HepG2 (cell line): Measurements from ENCODE around the gene ORC2. TPM values are rescaled to one million over a fixed set of nuclear protein-coding genes. Genes with fewer than 3 reads are reported as not detected.

Source experiments
- ATAC-seq: fragments of 200-7000 bp; cut with Tn5 transposase; 3 replicates; pipeline ENCODE4 v1.9.1; 2020; ENCODE audit warnings: mild to moderate bottlenecking, moderate library complexity
- BruUV-seq: library from RNA; stranded (reverse); fragments of 400-500 nt; replicated peaks from 2 replicates; lab custom pipeline; 2021; lab: Mats Ljungman, UMichigan
- CTCF ChIA-PET: fragments of 300-600 bp; formaldehyde crosslinking; extraction: SDS; loops from one replicate; lab custom pipeline; 2021; ENCODE audit warnings: low total read pairs, inconsistent platforms, low intra/inter-chr PET ratio; lab: Yijun Ruan, JAX
- POLR2A ChIA-PET: fragments of 350-600 bp; sonication (Branson Sonifier 250); formaldehyde crosslinking; loops from one replicate; lab custom pipeline; 2020; ENCODE audit warnings: antibody characterized with exemption, inconsistent platforms; lab: Yijun Ruan, JAX
- DNase-seq: peaks from one replicate; pipeline ENCODE4 v3.0.0-alpha.2; 2015; ENCODE audit warnings: low spot score
- FAIRE-seq: peaks from 3 replicates; lab custom pipeline; 2011; peaks lifted over from hg19 to GRCh38; lab: Jason Lieb, UNC
- H2AFZ ChIP-seq: one replicate; pipeline ENCODE4 v1.6.1; 2011; ENCODE audit warnings: low read length, inconsistent platforms
- H3K27ac ChIP-seq: fragments of 300-600 bp; 3 replicates; pipeline ENCODE4 v1.8.0; 2011; ENCODE audit warnings: mixed run types, mild to moderate bottlenecking, mixed read lengths, low read length, inconsistent platforms; ENCODE audit not compliant: insufficient read depth; ENCODE audit errors: extremely low read length
- H3K27me3 ChIP-seq, 2 experiments: fragments of 200-600 bp in 1 of 2; 2 replicates in 1 of 2; 3 replicates in 1 of 2; pipeline versions ENCODE4 v1.6.0 to v1.8.0; 2011; ENCODE audit warnings: low read length in 2 of 2, mild to moderate bottlenecking in 2 of 2, moderate library complexity in 2 of 2, inconsistent platforms in 1 of 2; ENCODE audit not compliant: insufficient read depth in 2 of 2, control insufficient read depth in 1 of 2
- H3K36me3 ChIP-seq, 2 experiments: fragments of 200-600 bp in 1 of 2; replicated peaks in 1 of 2; 2 replicates in 1 of 2; 3 replicates in 1 of 2; pipeline versions ENCODE4 v1.5.1 to v1.8.0; 2011; ENCODE audit warnings: low read length in 2 of 2, inconsistent platforms in 1 of 2; ENCODE audit not compliant: insufficient read depth in 2 of 2, control insufficient read depth in 1 of 2
- H3K4me1 ChIP-seq: 2 replicates; pipeline ENCODE4 v1.5.1; 2012; ENCODE audit warnings: low read length, inconsistent platforms; ENCODE audit not compliant: insufficient read depth
- H3K4me2 ChIP-seq: 2 replicates; pipeline ENCODE4 v1.6.0; 2011; ENCODE audit warnings: low read depth, low read length, inconsistent platforms
- H3K4me3 ChIP-seq, 3 experiments: fragments of 200-600 bp in 1 of 3; sonication (generic), shearing (Covaris generic) in 1 of 3; replicated peaks in 1 of 3; 2 replicates each; pipeline ENCODE4 v1.5.1; 2011 to 2016; ENCODE audit warnings: low read length in 3 of 3, inconsistent platforms in 2 of 3, low read depth in 2 of 3, mild to moderate bottlenecking in 2 of 3, control low read depth in 1 of 3, mixed read lengths in 1 of 3; ENCODE audit not compliant: insufficient read depth in 1 of 3
- H3K79me2 ChIP-seq: one replicate; pipeline ENCODE4 v1.6.1; 2011; ENCODE audit warnings: low read length, inconsistent platforms; ENCODE audit not compliant: insufficient read depth
- H3K9ac ChIP-seq: 2 replicates; pipeline ENCODE4 v1.6.0; 2011; ENCODE audit warnings: mild to moderate bottlenecking, low read depth, low read length, inconsistent platforms; ENCODE audit not compliant: insufficient read depth
- H3K9me3 ChIP-seq: 2 replicates; pipeline ENCODE4 v1.5.1; 2012; ENCODE audit warnings: mild to moderate bottlenecking, low read length
- H4K20me1 ChIP-seq: 2 replicates; pipeline ENCODE4 v1.6.0; 2011; ENCODE audit warnings: inconsistent platforms, mild to moderate bottlenecking, low read length, moderate library complexity; ENCODE audit not compliant: insufficient read depth
- AFF4 ChIP-seq: sonication (generic); formaldehyde crosslinking; IDR thresholded peaks from 2 replicates; pipeline ENCODE4 v1.4.0; 2020; ENCODE audit warnings: missing genetic modification reagents
- DNMT3B ChIP-seq: conservative IDR thresholded peaks from 2 replicates; pipeline ENCODE4 v1.6.1; 2016; ENCODE audit warnings: missing biosample characterization, control low read depth
- GMEB1 ChIP-seq: sonication (generic); formaldehyde crosslinking; IDR thresholded peaks from 2 replicates; pipeline ENCODE4 v1.5.1; 2020; ENCODE audit warnings: missing genetic modification reagents, mild to moderate bottlenecking, borderline replicate concordance
- IRX3 ChIP-seq: sonication (generic); formaldehyde crosslinking; IDR thresholded peaks from 2 replicates; pipeline ENCODE4 v1.8.1; 2023; ENCODE audit warnings: mild to moderate bottlenecking, low read depth, missing genetic modification reagents, borderline replicate concordance
- PRDM4 ChIP-seq: sonication (generic); formaldehyde crosslinking; IDR thresholded peaks from 2 replicates; pipeline ENCODE4 v1.9.0; 2021; ENCODE audit warnings: missing genetic modification reagents, borderline replicate concordance
- RBM22 ChIP-seq: fragments of 200-400 bp; formaldehyde crosslinking; optimal IDR thresholded peaks from 2 replicates; pipeline ENCODE3; 2017; ENCODE audit warnings: mild to moderate bottlenecking, low read length, moderate library complexity
- SAFB2 ChIP-seq: sonication (generic); formaldehyde crosslinking; IDR thresholded peaks from 2 replicates; pipeline ENCODE4 v1.5.1; 2020; ENCODE audit warnings: missing genetic modification reagents, low read depth, mild to moderate bottlenecking, borderline replicate concordance
- SNAPC5 ChIP-seq: sonication (generic); formaldehyde crosslinking; IDR thresholded peaks from 2 replicates; pipeline ENCODE4 v1.8.1; 2023; ENCODE audit warnings: mild to moderate bottlenecking, missing genetic modification reagents, borderline replicate concordance
- ZBTB39 ChIP-seq: sonication (generic); formaldehyde crosslinking; IDR thresholded peaks from 2 replicates; pipeline ENCODE4 v1.5.0; 2020; ENCODE audit warnings: missing genetic modification reagents
- ZNF530 ChIP-seq: sonication (generic); formaldehyde crosslinking; IDR thresholded peaks from 2 replicates; pipeline ENCODE4 v1.5.0; 2020; ENCODE audit warnings: low read depth, mild to moderate bottlenecking, missing genetic modification reagents
- ZNF619 ChIP-seq: sonication (generic); formaldehyde crosslinking; IDR thresholded peaks from 2 replicates; pipeline ENCODE4 v1.4.0; 2020; ENCODE audit warnings: mild to moderate bottlenecking, missing genetic modification reagents
- ZNF660 ChIP-seq: sonication (generic); formaldehyde crosslinking; IDR thresholded peaks from 2 replicates; pipeline ENCODE4 v1.5.1; 2020; ENCODE audit warnings: mild to moderate bottlenecking, low read depth, missing genetic modification reagents, borderline replicate concordance
- WGBS: methylation state at CpG from one replicate; pipeline ENCODE4 v1.1.6; 2017; ENCODE audit warnings: low lambda C conversion rate; 5-methylcytosine and 5-hydroxymethylcytosine counted together
- in situ Hi-C: cut with HindIII; loops from 2 replicates; pipeline ENCODE4 v1.10.0; 2017; ENCODE audit warnings: low pct_unique_long_range_greater_than_20kb; ENCODE audit not compliant: extremely low pct_ligation_motif_present
- intact Hi-C: fragments of 100-400 bp; cut with micrococcal nuclease; formaldehyde crosslinking; loops from one replicate; pipeline ENCODE4 v1.10.0; 2022; ENCODE audit not compliant: unreplicated experiment
- polyA plus RNA-seq, 8 experiments: library from polyadenylated mRNA; depleted of rRNA in 3 of 8; stranded (reverse) in 7 of 8; unstranded in 1 of 8; fragments of >200 nt; fragmentation: Illumina TruSeq in 4 of 8; extraction: Trizol in 4 of 8; gene quantifications; 2 replicates each; pipeline versions ENCODE4 v1.2.1 to v1.2.3, GENCODE V29; 2011 to 2016; ENCODE audit warnings: low read depth in 4 of 8, missing spikeins in 1 of 8, mixed read lengths in 1 of 8; ENCODE audit not compliant: insufficient read depth in 1 of 8
- total RNA-seq, 5 experiments: library from RNA; depleted of rRNA; stranded (reverse); fragments of >200 nt; fragmentation: Illumina TruSeq; extraction: Trizol; gene quantifications; 2 replicates each; pipeline ENCODE4 v1.2.3, GENCODE V29; 2016; ENCODE audit warnings: low read depth in 1 of 5

Gene ORC2
- total and polyA plus RNA-seq, 2 of the 13 experiments (the other 11 are each of a cell fraction or from before 2014, with no cell fraction given) = 19.3 to 73.5 TPM

- ChIA-PET CTCF (no interaction called here), POLR2A (interaction anchor here (0.7 to 3.0 kb wide), 44 partner anchors 9 to 917 kb away, joined by 3 to 80 read pairs (median 7); partner anchors contain the start of genes ALS2, AOX1, BZW1 and CASP10)
- Histone ChIP-seq H4K20me1 (peaks cover 48% of the 10 kb centered on the region), H3K79me2 (peaks cover 57% of the 10 kb centered on the region), H2AFZ (no peak overlapping the region), H3K27me3 (no peaks in the 10 kb centered on the region; a peak in 1 of 5 replicates), H3K4me3 (peak overlapping the region; percentile 91 to 99 (median 97)), H3K36me3 (peaks cover 1 to 24% of the 10 kb centered on the region in 2 experiments; a peak in 4 of 5 replicates), H3K4me1 (peaks cover 61% of the 10 kb centered on the region), H3K4me2 (peak overlapping the region; percentile 83), H3K9me3 (no peaks in the 10 kb centered on the region), H3K27ac (peak overlapping the region; percentile 98), H3K9ac (peak overlapping the region; percentile 100)
- no peak for DNase-seq
- FAIRE-seq = no peak
- in situ Hi-C loops = no loop called here
- WGBS = 1% methylated on average over 19 of the region's 19 CpGs
- intact Hi-C loops = loop anchor here (1.0 to 5.0 kb wide), 4 partner anchors 26 to 107 kb away; partner anchors contain the start of genes NIF3L1 and PPIL3
- BruUV-seq = no TSS peak
- no peak for ATAC-seq
- TF ChIP-seq AFF4 (CRISPR knock-in tag) (peak; percentile 20; the same call in 1 of the 2 replicates), RBM22 (peak; percentile 13), ZBTB39 (0 out of 2 replicates have a peak, but pooled peaks have one; percentile 19), GMEB1 (CRISPR knock-in tag) (no peak), ZNF619 (CRISPR knock-in tag) (0 out of 2 replicates have a peak, but pooled peaks have one; percentile 6), PRDM4 (CRISPR knock-in tag) (0 out of 2 replicates have a peak, but pooled peaks have one; percentile 38), IRX3 (CRISPR knock-in tag) (no peak), DNMT3B (CRISPR knock-in tag) (no peak), SNAPC5 (peak; percentile 11; the same call in 1 of the 2 replicates), SAFB2 (CRISPR knock-in tag) (0 out of 2 replicates have a peak, but pooled peaks have one; percentile 4), ZNF530 (CRISPR knock-in tag) (peak; percentile 88; the same call in 1 of the 2 replicates), ZNF660 (CRISPR knock-in tag) (peak; percentile 11; the same call in 1 of the 2 replicates)
Observed at GRCh38 chr2:200863782-200864175, 99.7 kb downstream of the ORC2 start.
